H9 (cell line): ENCODE measurements around the gene KCTD2. TPM values are rescaled to one million over a fixed set of nuclear protein-coding genes. Genes with fewer than 3 reads are reported as not detected.

ENCODE experiments used
- DNase-seq: peaks from one replicate; pipeline ENCODE4 v3.0.0-alpha.2; 2017
- H2AFZ ChIP-seq: one replicate; pipeline ENCODE4 v1.6.1; 2013; ENCODE audit warnings: mild to moderate bottlenecking, low read length, control low read depth, moderate library complexity
- H2AK5ac ChIP-seq: 2 replicates; pipeline ENCODE4 v1.6.1; 2013; ENCODE audit warnings: low read length, control low read depth, mixed read lengths; ENCODE audit not compliant: insufficient read length
- H2BK120ac ChIP-seq: one replicate; pipeline ENCODE4 v1.6.1; 2013; ENCODE audit warnings: low read depth, mild to moderate bottlenecking, low read length, control low read depth, inconsistent platforms; ENCODE audit not compliant: poor library complexity, severe bottlenecking
- H2BK12ac ChIP-seq: 2 replicates; pipeline ENCODE4 v1.6.1; 2013; ENCODE audit warnings: low read length, control low read depth, mixed read lengths, low read depth; ENCODE audit not compliant: insufficient read length
- H2BK15ac ChIP-seq: 2 replicates; pipeline ENCODE4 v1.6.1; 2013; ENCODE audit warnings: low read depth, low read length, control low read depth
- H2BK20ac ChIP-seq: one replicate; pipeline ENCODE4 v1.6.1; 2013; ENCODE audit warnings: low read depth, mild to moderate bottlenecking, low read length, control low read depth, inconsistent platforms; ENCODE audit not compliant: poor library complexity, severe bottlenecking
- H2BK5ac ChIP-seq: 2 replicates; pipeline ENCODE4 v1.6.1; 2013; ENCODE audit warnings: low read length, control low read depth, mixed read lengths; ENCODE audit not compliant: insufficient read length
- H3K14ac ChIP-seq: 2 replicates; pipeline ENCODE4 v1.6.1; 2013; ENCODE audit warnings: low read length, control low read depth; ENCODE audit not compliant: insufficient read depth
- H3K18ac ChIP-seq: 2 replicates; pipeline ENCODE4 v1.6.1; 2013; ENCODE audit warnings: low read depth, mild to moderate bottlenecking, mixed read lengths, low read length, control low read depth; ENCODE audit not compliant: insufficient read length
- H3K23ac ChIP-seq: 2 replicates; pipeline ENCODE4 v1.6.1; 2013; ENCODE audit warnings: low read length, control low read depth, mixed read lengths, low read depth; ENCODE audit not compliant: insufficient read length
- H3K23me2 ChIP-seq: 2 replicates; pipeline ENCODE4 v1.6.1; 2013; ENCODE audit warnings: low read depth, mild to moderate bottlenecking, mixed read lengths, low read length, control low read depth; ENCODE audit not compliant: insufficient read length, poor library complexity, severe bottlenecking
- H3K27ac ChIP-seq: 2 replicates; pipeline ENCODE4 v1.5.1; 2013; ENCODE audit warnings: low read length, control low read depth, mixed read lengths, low read depth; ENCODE audit not compliant: insufficient read length
- H3K27me3 ChIP-seq: 2 replicates; pipeline ENCODE4 v1.6.1; 2013; ENCODE audit warnings: low read length, control low read depth, inconsistent platforms; ENCODE audit not compliant: insufficient read depth
- H3K4ac ChIP-seq: 2 replicates; pipeline ENCODE4 v1.6.1; 2013; ENCODE audit warnings: low read depth, mild to moderate bottlenecking, control low read depth, inconsistent platforms, low read length, moderate library complexity
- H3K4me1 ChIP-seq: 2 replicates; pipeline ENCODE4 v1.6.1; 2013; ENCODE audit warnings: low read length, control low read depth, inconsistent platforms; ENCODE audit not compliant: insufficient read depth
- H3K4me2 ChIP-seq: 2 replicates; pipeline ENCODE4 v1.6.1; 2013; ENCODE audit warnings: low read length, control low read depth, mixed read lengths; ENCODE audit not compliant: insufficient read length, insufficient read depth
- H3K56ac ChIP-seq: 2 replicates; pipeline ENCODE4 v1.6.1; 2013; ENCODE audit warnings: low read depth, mild to moderate bottlenecking, mixed read lengths, low read length, control low read depth; ENCODE audit not compliant: insufficient read length
- H3K79me1 ChIP-seq: 2 replicates; pipeline ENCODE4 v1.6.1; 2013; ENCODE audit warnings: low read depth, mild to moderate bottlenecking, moderate library complexity, low read length, control low read depth, inconsistent platforms; ENCODE audit not compliant: insufficient read depth, poor library complexity, severe bottlenecking
- H3K79me2 ChIP-seq: 2 replicates; pipeline ENCODE4 v1.6.1; 2013; ENCODE audit warnings: low read length, control low read depth, inconsistent platforms; ENCODE audit not compliant: insufficient read depth
- H3K9ac ChIP-seq: 2 replicates; pipeline ENCODE4 v1.6.1; 2013; ENCODE audit warnings: low read length, control low read depth, mixed read lengths; ENCODE audit not compliant: insufficient read length; ENCODE audit errors: extremely low read depth
- H3K9me3 ChIP-seq: one replicate; pipeline ENCODE4 v1.6.1; 2013; ENCODE audit warnings: low read depth, low read length, inconsistent platforms; ENCODE audit not compliant: control insufficient read depth
- H3T11ph ChIP-seq: one replicate; pipeline ENCODE4 v1.6.1; 2013; ENCODE audit warnings: mild to moderate bottlenecking, low read length, control low read depth, inconsistent platforms
- H4K20me1 ChIP-seq: one replicate; pipeline ENCODE4 v1.6.1; 2013; ENCODE audit not compliant: control insufficient read depth, insufficient read length, insufficient read depth
- H4K5ac ChIP-seq: 2 replicates; pipeline ENCODE4 v1.6.1; 2013; ENCODE audit warnings: low read depth, mild to moderate bottlenecking, mixed read lengths, low read length, control low read depth; ENCODE audit not compliant: insufficient read length
- H4K8ac ChIP-seq: replicated peaks from 2 replicates; pipeline ENCODE4 v1.6.1; 2013; ENCODE audit warnings: low read length, control low read depth, mixed read lengths, low read depth; ENCODE audit not compliant: insufficient read length
- H4K91ac ChIP-seq: 2 replicates; pipeline ENCODE4 v1.6.1; 2013; ENCODE audit warnings: low read depth, mild to moderate bottlenecking, moderate library complexity, mixed read lengths, low read length, control low read depth; ENCODE audit not compliant: insufficient read length
- H3K27ac Mint-ChIP-seq, 3 experiments: 2 replicates in 2 of 3; 3 replicates in 1 of 3; pipeline ENCODE4 v1.8.0; 2020 to 2021; ENCODE audit warnings: mixed read lengths in 3 of 3, mild to moderate bottlenecking in 1 of 3, moderate library complexity in 1 of 3
- H3K27me3 Mint-ChIP-seq: 2 replicates; pipeline ENCODE4 v1.8.0; 2021; ENCODE audit warnings: low read depth, mild to moderate bottlenecking, moderate library complexity, mixed read lengths
- H3K36me3 Mint-ChIP-seq, 3 experiments: 2 replicates in 2 of 3; 3 replicates in 1 of 3; pipeline ENCODE4 v1.8.0; 2020 to 2021; ENCODE audit warnings: low read depth in 3 of 3, mixed read lengths in 3 of 3; ENCODE audit not compliant: insufficient read depth in 1 of 3
- H3K4me1 Mint-ChIP-seq, 2 experiments: 2 replicates each; pipeline ENCODE4 v1.8.0; 2020; ENCODE audit warnings: mixed read lengths in 2 of 2
- H3K4me3 Mint-ChIP-seq, 2 experiments: 2 replicates in 1 of 2; 3 replicates in 1 of 2; pipeline ENCODE4 v1.8.0; 2020 to 2021; ENCODE audit warnings: mild to moderate bottlenecking in 2 of 2, mixed read lengths in 2 of 2, moderate library complexity in 1 of 2
- H3K9me3 Mint-ChIP-seq, 2 experiments: 2 replicates in 1 of 2; 3 replicates in 1 of 2; pipeline ENCODE4 v1.8.0; 2020; ENCODE audit warnings: mild to moderate bottlenecking in 2 of 2, mixed read lengths in 2 of 2, moderate library complexity in 1 of 2
- CTCF ChIP-seq: fragments of 200-600 bp; sonication (generic); conservative IDR thresholded peaks from 3 replicates; pipeline ENCODE4 v1.8.0; 2021; ENCODE audit warnings: antibody characterized with exemption, mild to moderate bottlenecking
- WGBS: extraction: QIAGEN DNeasy Blood & Tissue Kit; methylation state at CpG from one replicate; pipeline ENCODE4 v1.1.7; 2013; ENCODE audit warnings: missing lambda C conversion rate, low lambda C conversion rate, mixed read lengths; ENCODE audit not compliant: insufficient read length; ENCODE audit errors: extremely low coverage; 5-methylcytosine and 5-hydroxymethylcytosine counted together
- total RNA-seq: library from RNA; stranded (reverse); gene quantifications from 2 replicates; pipeline ENCODE4 v1.2.1, GENCODE V29; 2021

Gene KCTD2
- total RNA-seq, 1 experiment from 2014 or later: 40.1 TPM

GRCh38 chr17:75087558-75088453 lies 40.8 kb downstream of the KCTD2 start, which contains the start of gene SLC16A5:
SLC16A5 (plus strand) TSS chr17:75087954; CDS start chr17:75093637, 5,683 bp downstream.
- Histone ChIP-seq H4K8ac (no peak within 1 kb of the TSS), H3K9me3 (no peaks in the 10 kb centered on the region), H3K9ac (peak within 1 kb of the TSS; percentile 66), H2AK5ac (no peak within 1 kb of the TSS), H3K23me2 (peaks cover 7% of the 10 kb centered on the region), H2AFZ (no peak within 1 kb of the TSS), H4K5ac (no peak within 1 kb of the TSS), H3K23ac (no peak within 1 kb of the TSS), H3K4ac (no peak within 1 kb of the TSS; the same call in 1 of the 2 replicates), H3K79me1 (no peaks in the 10 kb centered on the region), H3K27ac (peak within 1 kb of the TSS; percentile 35), H2BK120ac (no peak within 1 kb of the TSS), H3K56ac (no peak within 1 kb of the TSS), H3K27me3 (no peaks in the 10 kb centered on the region), H3K14ac (peak within 1 kb of the TSS; percentile 69), H4K20me1 (no peaks in the 10 kb centered on the region), H3K4me1 (peaks cover 7% of the 10 kb centered on the region; the same call in 1 of the 2 replicates), H3K4me2 (peak within 1 kb of the TSS; percentile 75), H3T11ph (no peak within 1 kb of the TSS), H2BK20ac (no peak within 1 kb of the TSS), H2BK5ac (no peak within 1 kb of the TSS), H3K79me2 (no peaks in the 10 kb centered on the region; the same call in 1 of the 2 replicates), H2BK12ac (no peak within 1 kb of the TSS), H4K91ac (no peak within 1 kb of the TSS), H2BK15ac (no peak within 1 kb of the TSS), H3K18ac (peak within 1 kb of the TSS; percentile 81)
- Mint-ChIP-seq H3K4me3 (peak within 1 kb of the TSS; percentile 79 to 88), H3K36me3 (peaks cover 2 to 4% (median 2%) of the 10 kb centered on the region in 3 experiments; a peak in 5 of 7 replicates), H3K4me1 (peaks cover 56 to 58% of the 10 kb centered on the region in 2 experiments), H3K27me3 (no peaks in the 10 kb centered on the region), H3K27ac (peak within 1 kb of the TSS; percentile 89 to 96 (median 95)), H3K9me3 (no peaks in the 10 kb centered on the region)
- peak; percentile 99 for DNase-seq
- WGBS: no CpG with 5 or more reads among the region's 69 CpGs
- no peak for TF ChIP-seq CTCF
